Astrocyte (in vitro differentiated cells and primary cell): ENCODE measurements around the gene GPR158.

Experiments
- EZH2 ChIP-seq: IDR thresholded peaks from 2 replicates; pipeline ENCODE4 v1.6.1; 2012; ENCODE audit warnings: mild to moderate bottlenecking, low read length, inconsistent platforms; ENCODE audit not compliant: insufficient read depth
- TF ChIP-seq, protein P1 (sequence below): IDR thresholded peaks from 2 replicates; pipeline ENCODE4 v1.5.1; 2011; ENCODE audit warnings: low read depth, mild to moderate bottlenecking, inconsistent platforms, low read length, moderate library complexity; ENCODE audit not compliant: insufficient read depth

DNA sequence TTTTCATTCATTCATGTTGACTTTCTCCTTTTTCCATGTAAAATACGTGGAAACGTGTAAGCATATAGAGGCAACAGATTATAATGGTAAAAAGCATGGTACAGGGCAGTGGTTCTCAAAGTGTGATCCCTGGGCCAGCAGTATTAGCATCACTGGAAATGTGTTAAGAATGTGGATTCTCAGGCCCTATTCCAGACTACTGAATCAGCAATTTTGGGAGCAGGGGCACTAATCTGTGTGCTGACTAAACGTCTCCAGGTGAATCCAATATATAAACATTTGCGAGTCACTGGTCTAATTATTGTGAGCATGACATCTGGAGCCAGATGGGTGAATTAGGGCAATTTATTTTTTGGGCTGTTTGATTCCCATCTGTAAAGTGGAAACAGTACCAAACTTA lies 5.1 kb upstream of the GPR158 start:
- TF ChIP-seq, protein P1, sequence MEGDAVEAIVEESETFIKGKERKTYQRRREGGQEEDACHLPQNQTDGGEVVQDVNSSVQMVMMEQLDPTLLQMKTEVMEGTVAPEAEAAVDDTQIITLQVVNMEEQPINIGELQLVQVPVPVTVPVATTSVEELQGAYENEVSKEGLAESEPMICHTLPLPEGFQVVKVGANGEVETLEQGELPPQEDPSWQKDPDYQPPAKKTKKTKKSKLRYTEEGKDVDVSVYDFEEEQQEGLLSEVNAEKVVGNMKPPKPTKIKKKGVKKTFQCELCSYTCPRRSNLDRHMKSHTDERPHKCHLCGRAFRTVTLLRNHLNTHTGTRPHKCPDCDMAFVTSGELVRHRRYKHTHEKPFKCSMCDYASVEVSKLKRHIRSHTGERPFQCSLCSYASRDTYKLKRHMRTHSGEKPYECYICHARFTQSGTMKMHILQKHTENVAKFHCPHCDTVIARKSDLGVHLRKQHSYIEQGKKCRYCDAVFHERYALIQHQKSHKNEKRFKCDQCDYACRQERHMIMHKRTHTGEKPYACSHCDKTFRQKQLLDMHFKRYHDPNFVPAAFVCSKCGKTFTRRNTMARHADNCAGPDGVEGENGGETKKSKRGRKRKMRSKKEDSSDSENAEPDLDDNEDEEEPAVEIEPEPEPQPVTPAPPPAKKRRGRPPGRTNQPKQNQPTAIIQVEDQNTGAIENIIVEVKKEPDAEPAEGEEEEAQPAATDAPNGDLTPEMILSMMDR: no peak
- TF ChIP-seq EZH2: no peak
